Kidney (tissue), 19 donors: Measurements from ENCODE around the gene NPIPB6. TPM values are rescaled to one million over a fixed set of nuclear protein-coding genes. Genes with fewer than 3 reads are reported as not detected.
"Not testable (repeated sequence)": the region's sequence is repeated elsewhere in the genome, so short reads cannot be mapped to it uniquely, and the experiment has no call there.

ENCODE experiments used
- DNase-seq, 5 donors: peaks; one replicate each; pipeline ENCODE4 v3.0.0-alpha.2; 2013 to 2020
- FAIRE-seq: peaks from 2 replicates; lab custom pipeline; 2012; peaks lifted over from hg19 to GRCh38; lab: Jason Lieb, UNC
- H3K27ac ChIP-seq, 2 donors: one replicate each; pipeline ENCODE4 v1.7.0; 2013; ENCODE audit warnings: low read depth in 2 of 2, low read length in 2 of 2, inconsistent platforms in 1 of 2
- H3K27me3 ChIP-seq: one replicate; pipeline ENCODE4 v1.7.1; 2013; ENCODE audit warnings: low read length, inconsistent platforms; ENCODE audit not compliant: control insufficient read depth, insufficient read depth
- H3K36me3 ChIP-seq, 3 donors: one replicate each; pipeline versions ENCODE4 v1.7.0 to v1.7.1; 2013; ENCODE audit warnings: low read length in 3 of 3, control low read depth in 1 of 3, inconsistent platforms in 1 of 3; ENCODE audit not compliant: insufficient read depth in 3 of 3, control insufficient read depth in 2 of 3
- H3K4me1 ChIP-seq, 3 donors: one replicate each; pipeline versions ENCODE4 v1.7.0 to v1.7.1; 2013; ENCODE audit warnings: low read length in 3 of 3, inconsistent platforms in 1 of 3, low read depth in 1 of 3; ENCODE audit not compliant: control insufficient read depth in 2 of 3, insufficient read depth in 2 of 3
- H3K4me3 ChIP-seq, 3 donors: one replicate each; pipeline versions ENCODE4 v1.7.0 to v1.8.1; 2013; ENCODE audit warnings: low read length in 3 of 3, control low read depth in 1 of 3, inconsistent platforms in 1 of 3
- H3K9ac ChIP-seq, 3 donors: one replicate each; pipeline versions ENCODE4 v1.7.0 to v1.7.1; 2013; ENCODE audit warnings: low read length in 3 of 3, control low read depth in 1 of 3, inconsistent platforms in 1 of 3
- H3K9me3 ChIP-seq, 3 donors: one replicate each; pipeline versions ENCODE4 v1.7.0 to v1.7.1; 2013; ENCODE audit warnings: low read length in 3 of 3, control low read depth in 1 of 3, inconsistent platforms in 1 of 3; ENCODE audit not compliant: control insufficient read depth in 2 of 3, insufficient read depth in 1 of 3
- intact Hi-C: fragments of 100-400 bp; cut with DNase I; formaldehyde crosslinking; loops from one replicate; pipeline ENCODE4 v1.11.1; 2022
- long read RNA-seq, 10 donors: library from polyadenylated mRNA in 1 of 10; unstranded in 1 of 10; transcript quantifications; one replicate each; pipeline ENCODE4 v2.0.0 and lab custom pipeline, GENCODE V29; 2021 to 2026
- polyA plus RNA-seq: library from polyadenylated mRNA; stranded (reverse); fragments of 350-450 nt; fragmentation: Illumina TruSeq; extraction: RNeasy Lipid Tissue Mini Kit (QIAGEN cat#74804); gene quantifications from one replicate; pipeline ENCODE4 v1.2.3, GENCODE V29; 2014; ENCODE audit warnings: low read depth, low replicate concordance; ENCODE audit not compliant: insufficient read depth
- total RNA-seq: library from RNA; stranded (reverse); fragmentation: NEBNext Ultra II Directional; extraction: Animal tissue kit (Norgen Biotek cat#: 25700); gene quantifications from one replicate; pipeline ENCODE4 v1.2.1, GENCODE V29; 2021
- donor health status: control.
- donor health status: control.
- donor health status: DM: yes; HTN: yes; CAD: no.
- donor health status: Normal renal cell carcinoma (clear cell type).

The NPIPB6 gene
- total RNA-seq = 2.4 TPM
- polyA plus RNA-seq = not detected
- long read RNA-seq, donor 1 = 0 reads
- long read RNA-seq, donor 2 = 0 reads
- long read RNA-seq, donor 3 = 0 reads
- long read RNA-seq, donor 4 = 0 reads
- long read RNA-seq, donor 5 = 0 reads
- long read RNA-seq, donor 6 = 0 reads
- long read RNA-seq, donor 7, partial matches to known transcripts = 0 of 1 reads
- long read RNA-seq, donor 7, other reads (novel, unspliced or antisense) = 1 of 1 reads
- long read RNA-seq, donor 8 = 0 reads
- long read RNA-seq, donor 9 = 0 reads
- long read RNA-seq, donor 10 = 0 reads

DNA sequence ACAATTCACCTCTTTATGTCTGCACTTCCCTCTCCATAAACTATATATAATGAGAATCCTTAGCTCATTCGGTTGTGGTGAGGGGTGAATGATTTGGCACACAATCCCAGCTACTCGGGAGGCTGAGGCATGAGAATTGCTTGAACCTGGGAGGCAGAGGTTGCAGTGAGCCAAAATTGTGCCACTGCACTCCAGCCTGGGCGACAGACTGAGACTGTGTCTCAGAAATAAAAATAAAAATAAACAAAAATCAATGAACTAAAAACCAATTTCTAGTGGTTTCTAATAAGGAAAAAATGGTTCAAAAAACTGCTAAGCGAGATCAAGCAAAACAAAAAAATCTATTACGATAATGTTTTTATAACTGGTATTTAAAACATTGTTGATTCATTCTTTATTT lies at the start of gene NPIPB6:
Gene NPIPB6, minus strand, starts transcription at position 101 of the 400 bp plus-strand sequence. CDS start 686 bp downstream, outside the sequence.
- DNase-seq, H3K9ac ChIP-seq, H3K27ac ChIP-seq, H3K4me1 ChIP-seq, H3K9me3 ChIP-seq, intact Hi-C loops, H3K36me3 ChIP-seq, H3K27me3 ChIP-seq, H3K4me3 ChIP-seq, FAIRE-seq: not testable (repeated sequence)

DNA sequence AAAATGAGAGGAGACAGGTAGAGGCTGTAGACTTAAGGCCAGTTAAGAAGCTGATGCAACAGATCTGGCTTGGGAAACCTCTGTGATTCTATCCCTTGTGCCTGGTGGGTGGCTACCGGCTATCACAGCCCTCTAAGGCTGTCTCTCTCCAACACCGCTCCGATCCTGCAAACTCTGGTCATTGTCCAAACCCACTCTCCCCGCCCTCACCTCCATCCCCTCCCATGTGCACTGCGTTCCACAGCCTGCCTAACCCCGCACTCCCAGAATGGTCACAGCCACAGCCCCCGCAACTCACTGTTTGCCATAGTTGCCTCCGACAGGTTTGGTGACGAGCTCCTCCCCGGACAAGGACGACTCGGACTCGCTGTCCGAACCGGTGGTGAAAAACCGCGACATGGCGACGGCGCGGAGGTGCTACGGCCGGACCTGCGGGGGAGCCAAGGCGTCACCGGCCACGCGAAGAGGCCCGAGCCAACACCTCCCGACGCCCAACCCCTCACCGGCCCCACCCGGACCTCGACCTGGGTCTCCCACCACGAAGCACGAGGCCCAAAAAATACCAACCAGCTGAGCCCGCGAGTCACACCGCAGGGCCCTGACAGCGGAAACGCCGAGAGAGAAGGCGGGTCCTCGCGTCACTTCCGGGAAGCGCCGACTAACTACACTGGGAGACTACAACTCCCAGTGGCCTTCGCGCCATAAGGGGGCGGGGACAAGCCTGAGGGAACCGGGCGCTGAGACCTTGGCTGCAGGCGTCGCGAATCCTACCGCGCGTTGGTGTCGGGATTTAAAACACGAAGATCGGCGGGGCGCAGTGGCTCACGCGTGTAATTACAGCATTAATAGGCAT lies 40.1 kb upstream of the NPIPB6 start, which contains the start of gene EIF3CL:
Gene EIF3CL, minus strand, starts transcription at position 622 of the 853 bp plus-strand sequence. Its CDS starts 223 bp downstream, at position 399.
- H3K4me1 ChIP-seq, H3K9ac ChIP-seq, H3K9me3 ChIP-seq, H3K27me3 ChIP-seq, intact Hi-C loops, H3K36me3 ChIP-seq, H3K27ac ChIP-seq, DNase-seq: not testable (repeated sequence)
- peak; percentile 54 for FAIRE-seq
- peak within 1 kb of the TSS; percentile 41 to 58 (median 46) for H3K4me3 ChIP-seq

DNA sequence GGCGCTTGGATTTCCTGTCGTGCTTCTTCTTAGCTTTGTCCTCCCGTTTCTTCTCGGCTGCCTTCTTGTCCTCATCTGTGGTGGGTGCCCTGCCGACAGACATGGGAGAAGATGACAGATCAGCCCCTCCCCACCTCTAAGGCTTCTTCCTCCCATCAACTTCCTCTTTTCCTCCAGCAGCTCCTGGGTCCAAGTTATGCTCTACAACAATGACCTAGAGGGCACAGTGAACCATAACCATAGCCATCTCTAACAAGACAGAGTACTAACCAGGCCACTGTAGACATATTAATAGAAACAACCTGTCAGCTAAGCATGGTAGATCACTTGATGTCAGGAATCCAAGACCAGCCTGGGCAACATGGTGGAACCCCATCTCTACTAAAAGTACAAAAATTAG lies 28.7 kb upstream of the NPIPB6 start:
- H3K4me1 ChIP-seq, H3K4me3 ChIP-seq, FAIRE-seq, H3K27me3 ChIP-seq, H3K9me3 ChIP-seq, H3K36me3 ChIP-seq, H3K9ac ChIP-seq, H3K27ac ChIP-seq, DNase-seq, intact Hi-C loops: not testable (repeated sequence)

DNA sequence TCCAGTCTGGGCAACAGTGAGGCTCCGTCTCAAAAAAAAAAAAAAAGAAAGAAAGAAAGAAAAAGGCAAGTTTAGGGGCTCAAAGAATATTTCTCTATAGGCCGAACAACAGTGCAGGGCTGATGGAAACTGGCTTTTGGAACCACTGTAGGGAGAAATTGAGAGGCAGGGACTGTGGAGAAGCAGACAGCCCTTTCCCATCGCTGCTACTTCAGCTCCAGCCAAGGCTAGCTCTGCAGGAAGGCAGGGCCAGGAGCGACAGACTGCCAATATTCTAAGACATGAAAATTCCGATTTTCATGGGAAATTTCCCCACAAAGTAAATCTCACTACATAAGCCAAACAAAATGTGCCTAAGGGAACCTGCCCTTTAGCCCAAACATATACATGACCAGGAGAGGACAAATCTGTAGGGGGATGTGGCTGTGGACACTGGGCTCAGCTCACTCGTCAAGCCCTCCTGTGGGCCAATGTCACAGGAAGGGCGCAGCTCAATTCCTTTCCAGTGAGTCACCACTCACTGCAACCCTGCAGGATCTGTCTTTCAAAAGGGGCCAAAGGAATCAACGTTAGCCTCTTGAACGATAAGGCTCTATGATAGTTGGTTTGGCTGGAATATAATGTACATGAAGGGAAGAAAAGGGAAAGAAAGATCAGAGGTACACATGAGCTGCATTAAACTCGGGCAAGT lies 19.0 kb upstream of the NPIPB6 start:
- H3K4me3 ChIP-seq, FAIRE-seq, H3K36me3 ChIP-seq, H3K27me3 ChIP-seq, H3K9me3 ChIP-seq, H3K9ac ChIP-seq, intact Hi-C loops, H3K4me1 ChIP-seq, DNase-seq, H3K27ac ChIP-seq: not testable (repeated sequence)

DNA sequence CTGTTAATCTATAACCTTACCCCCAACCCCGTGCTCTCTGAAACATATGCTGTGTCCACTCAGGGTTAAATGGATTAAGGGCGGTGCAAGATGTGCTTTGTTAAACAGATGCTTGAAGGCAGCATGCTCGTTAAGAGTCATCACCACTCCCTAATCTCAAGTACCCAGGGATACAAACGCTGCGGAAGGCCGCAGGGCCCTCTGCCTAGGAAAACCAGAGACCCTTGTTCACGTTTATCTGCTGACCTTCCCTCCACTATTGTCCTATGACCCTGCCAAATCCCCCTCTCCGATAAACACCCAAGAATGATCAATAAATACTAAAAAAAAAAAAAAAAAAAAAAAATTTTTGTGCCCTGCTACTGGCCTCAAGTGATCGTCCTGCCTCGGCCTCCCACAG lies 14.5 kb upstream of the NPIPB6 start:
- intact Hi-C loops, H3K27me3 ChIP-seq, H3K9me3 ChIP-seq, H3K4me3 ChIP-seq, H3K9ac ChIP-seq, FAIRE-seq, H3K36me3 ChIP-seq, H3K27ac ChIP-seq, DNase-seq, H3K4me1 ChIP-seq: not testable (repeated sequence)

DNA sequence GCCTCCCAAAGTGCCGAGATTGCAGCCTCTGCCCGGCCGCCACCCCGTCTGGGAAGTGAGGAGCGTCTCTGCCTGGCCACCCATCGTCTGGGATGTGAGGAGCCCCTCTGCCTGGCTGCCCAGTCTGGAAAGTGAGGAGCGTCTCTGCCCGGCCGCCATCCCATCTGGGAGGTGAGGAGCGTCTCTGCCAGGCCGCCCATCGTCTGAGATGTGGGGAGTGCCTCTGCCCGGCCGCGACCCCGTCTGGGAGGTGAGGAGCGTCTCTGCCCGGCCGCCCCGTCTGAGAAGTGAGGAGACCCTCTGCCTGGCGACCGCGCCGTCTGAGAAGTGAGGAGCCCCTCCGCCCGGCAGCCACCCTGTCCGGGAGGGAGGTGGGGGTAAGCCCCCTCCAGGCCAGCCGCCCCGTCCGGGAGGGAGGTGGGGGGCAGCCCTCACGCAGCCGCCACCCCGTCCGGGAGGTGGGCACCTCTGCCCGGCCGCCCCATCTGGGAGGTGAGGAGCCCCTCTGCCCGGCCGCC lies 13.9 kb upstream of the NPIPB6 start:
- H3K27ac ChIP-seq, H3K27me3 ChIP-seq, H3K4me1 ChIP-seq, H3K9me3 ChIP-seq, intact Hi-C loops, H3K4me3 ChIP-seq, H3K9ac ChIP-seq, FAIRE-seq, H3K36me3 ChIP-seq: not testable (repeated sequence)
- peak in 1 of 5 donors; percentile 19 for DNase-seq

DNA sequence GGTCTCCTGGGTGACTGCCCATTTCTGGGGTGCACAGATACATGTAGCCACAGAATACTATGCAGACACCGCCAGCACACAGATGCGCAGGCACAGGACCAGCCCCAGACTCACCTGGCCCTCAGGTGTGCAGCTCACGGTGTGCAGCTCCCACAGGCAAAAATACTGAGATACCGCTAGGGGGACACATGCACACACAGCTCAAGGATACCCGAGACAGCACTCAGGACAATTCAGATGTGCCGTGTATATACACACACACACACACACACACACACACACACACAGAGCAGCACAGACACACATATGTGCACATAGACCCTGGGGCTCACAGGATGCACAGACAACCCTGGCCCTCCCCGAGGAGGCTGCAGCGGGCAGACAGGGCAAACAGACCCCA lies 11.8 kb upstream of the NPIPB6 start:
- H3K9ac ChIP-seq, H3K4me1 ChIP-seq, intact Hi-C loops, H3K27me3 ChIP-seq, H3K27ac ChIP-seq, FAIRE-seq, H3K9me3 ChIP-seq, H3K4me3 ChIP-seq, H3K36me3 ChIP-seq, DNase-seq: not testable (repeated sequence)
